K562 (cell line): ENCODE results near the gene NAXD. TPM values are rescaled to one million over a fixed set of nuclear protein-coding genes. Genes with fewer than 3 reads are reported as not detected.
"Not testable (repeated sequence)": the region's sequence is repeated elsewhere in the genome, so short reads cannot be mapped to it uniquely, and the experiment has no call there.

Experiments
- ATAC-seq: fragments of 200-7000 bp; cut with Tn5 transposase; 3 replicates; pipeline ENCODE4 v1.9.1; 2020; ENCODE audit warnings: moderate library complexity
- BruUV-seq: library from RNA; stranded (reverse); fragments of 400-500 nt; replicated peaks from 2 replicates; lab custom pipeline; 2021; lab: Mats Ljungman, UMichigan
- CTCF ChIA-PET: fragments of 300-600 bp; formaldehyde crosslinking; extraction: SDS; loops from one replicate; lab custom pipeline; 2021; ENCODE audit warnings: low intra/inter-chr PET ratio; lab: Yijun Ruan, JAX
- POLR2A ChIA-PET: fragments of 300-600, 350-650 bp; sonication (Branson Sonifier 250); formaldehyde crosslinking; extraction: SDS; loops from one replicate; lab custom pipeline; 2021; ENCODE audit warnings: antibody characterized with exemption, inconsistent platforms; lab: Yijun Ruan, JAX
- DNase-seq, 4 experiments: peaks; one replicate each; pipeline versions ENCODE4 v3.0.0 to v3.0.0-alpha.2; 2011 to 2018; ENCODE audit warnings: low spot score in 3 of 4, mixed read lengths in 3 of 4; ENCODE audit errors: extremely low read depth in 1 of 4
- FAIRE-seq: peaks from 2 replicates; lab custom pipeline; 2011; peaks lifted over from hg19 to GRCh38; lab: Jason Lieb, UNC
- H2AFZ ChIP-seq: 2 replicates; pipeline ENCODE4 v1.6.0; 2011; ENCODE audit warnings: low read depth, low read length, control low read depth, inconsistent platforms
- H3K27ac ChIP-seq: fragments of 200-600 bp; 3 replicates; pipeline ENCODE4 v1.8.0; 2011; ENCODE audit warnings: low read depth, mild to moderate bottlenecking, control low read depth, inconsistent platforms, low read length, moderate library complexity, mixed read lengths; ENCODE audit errors: extremely low read depth
- H3K27me3 ChIP-seq, 2 experiments: fragments of 300-600 bp in 1 of 2; 2 replicates in 1 of 2; 3 replicates in 1 of 2; pipeline versions ENCODE4 v1.6.0 to v1.8.0; 2011; ENCODE audit warnings: inconsistent platforms in 2 of 2, low read length in 2 of 2, mild to moderate bottlenecking in 1 of 2, mixed read lengths in 1 of 2, moderate library complexity in 1 of 2; ENCODE audit not compliant: control insufficient read depth in 2 of 2, insufficient read depth in 2 of 2
- H3K36me3 ChIP-seq: fragments of 300-600 bp; 3 replicates; pipeline ENCODE4 v1.8.0; 2011; ENCODE audit warnings: mild to moderate bottlenecking, low read length, inconsistent platforms; ENCODE audit not compliant: control insufficient read depth, insufficient read depth
- H3K4me1 ChIP-seq, 2 experiments: fragments of 200-600 bp in 1 of 2; replicated peaks in 1 of 2; 2 replicates in 1 of 2; 3 replicates in 1 of 2; pipeline versions ENCODE4 v1.5.1 to v1.8.0; 2011; ENCODE audit warnings: inconsistent platforms in 2 of 2, low read length in 2 of 2, mild to moderate bottlenecking in 1 of 2, mixed read lengths in 1 of 2, moderate library complexity in 1 of 2; ENCODE audit not compliant: control insufficient read depth in 2 of 2, insufficient read depth in 2 of 2
- H3K4me2 ChIP-seq: 2 replicates; pipeline ENCODE4 v1.6.1; 2011; ENCODE audit warnings: low read length, control low read depth, inconsistent platforms, mixed read lengths; ENCODE audit not compliant: insufficient read depth
- H3K4me3 ChIP-seq: fragments of 200-600 bp; sonication (generic), shearing (Covaris generic); 2 replicates; pipeline ENCODE4 v1.5.1; 2016; ENCODE audit warnings: control low read depth, inconsistent platforms
- H3K79me2 ChIP-seq: fragments of 200-600 bp; 3 replicates; pipeline ENCODE4 v1.8.0; 2011; ENCODE audit warnings: low read length, inconsistent platforms; ENCODE audit not compliant: control insufficient read depth, insufficient read depth
- H3K9ac ChIP-seq, 2 experiments: 2 replicates each; pipeline versions ENCODE4 v1.6.0 to v1.6.1; 2011; ENCODE audit warnings: low read depth in 2 of 2, low read length in 2 of 2, control low read depth in 1 of 2, inconsistent platforms in 1 of 2, mild to moderate bottlenecking in 1 of 2, mixed read lengths in 1 of 2; ENCODE audit not compliant: insufficient read depth in 1 of 2
- H3K9me1 ChIP-seq: one replicate; pipeline ENCODE4 v1.6.0; 2011; ENCODE audit warnings: inconsistent platforms, mild to moderate bottlenecking, low read length, moderate library complexity; ENCODE audit not compliant: control insufficient read depth, insufficient read depth
- H3K9me3 ChIP-seq: replicated peaks from 2 replicates; pipeline ENCODE4 v1.5.1; 2011; ENCODE audit warnings: low read depth, low read length, inconsistent platforms; ENCODE audit not compliant: control insufficient read depth, insufficient read depth
- H4K20me1 ChIP-seq: replicated peaks from 2 replicates; pipeline ENCODE4 v1.6.1; 2011; ENCODE audit warnings: low read length, inconsistent platforms, mixed read lengths; ENCODE audit not compliant: control insufficient read depth, insufficient read depth
- TAF1 ChIP-seq: IDR thresholded peaks from 2 replicates; pipeline ENCODE4 v1.6.1; 2011; ENCODE audit warnings: mild to moderate bottlenecking, low read length, moderate library complexity; ENCODE audit not compliant: insufficient read depth, control insufficient read depth, severe bottlenecking; ENCODE audit errors: extremely low read depth
- WGBS: fragments of 100-300 bp; shearing (Covaris generic); methylation state at CpG from one replicate; pipeline ENCODE4 v1.1.6; 2016; ENCODE audit warnings: low coverage, mixed read lengths; ENCODE audit not compliant: insufficient coverage; ENCODE audit errors: missing lambda C conversion rate; 5-methylcytosine and 5-hydroxymethylcytosine counted together
- in situ Hi-C: fragments of 300-500 bp; cut with MboI; formaldehyde crosslinking; loops from 4 replicates; pipeline ENCODE4 v1.15.0; 2018; ENCODE audit warnings: inconsistent platforms, mixed read lengths
- intact Hi-C: fragments of 100-400 bp; cut with micrococcal nuclease; formaldehyde crosslinking; loops from 2 replicates; pipeline ENCODE4 v1.14.2; 2022
- polyA plus RNA-seq, 8 experiments: library from polyadenylated mRNA; depleted of rRNA in 4 of 8; stranded (reverse) in 5 of 8; unstranded in 3 of 8; fragments of >200 nt; fragmentation: Nextera tagmentation in 2 of 8; fragmentation: Illumina TruSeq in 1 of 8; extraction: Ambion mirVana in 2 of 8; extraction: Trizol in 1 of 8; gene quantifications; 2 replicates each; pipeline versions ENCODE4 v1.2.1 to v1.2.3, GENCODE V29; 2011 to 2014; ENCODE audit warnings: inconsistent platforms in 1 of 8, missing spikeins in 1 of 8
- total RNA-seq, 7 experiments: library from RNA; depleted of rRNA in 6 of 7; stranded (reverse); fragments of >200 nt in 6 of 7; fragmentation: Illumina TruSeq in 2 of 7; extraction: Trizol in 2 of 7; gene quantifications; 2 replicates each; pipeline versions ENCODE4 v1.2.1 to v1.2.3, GENCODE V29; 2011 to 2021; ENCODE audit warnings: low replicate concordance in 1 of 7
- TF ChIP-seq, protein P1 (sequence below): sonication (generic); formaldehyde crosslinking; IDR thresholded peaks from 2 replicates; pipeline ENCODE4 v1.8.0; 2022; ENCODE audit warnings: missing genetic modification reagents, mild to moderate bottlenecking, borderline replicate concordance
- TF ChIP-seq, protein P2 (sequence below): sonication (generic); formaldehyde crosslinking; IDR thresholded peaks from 2 replicates; pipeline ENCODE4 v1.8.0; 2022; ENCODE audit warnings: missing genetic modification reagents, mild to moderate bottlenecking, moderate library complexity, borderline replicate concordance

The NAXD gene
- total and polyA plus RNA-seq, 9 of the 15 experiments (the other 6 are each of a cell fraction or from before 2014, with no cell fraction given), result 0.59 to 20.6 (median 13.0) TPM

DNA sequence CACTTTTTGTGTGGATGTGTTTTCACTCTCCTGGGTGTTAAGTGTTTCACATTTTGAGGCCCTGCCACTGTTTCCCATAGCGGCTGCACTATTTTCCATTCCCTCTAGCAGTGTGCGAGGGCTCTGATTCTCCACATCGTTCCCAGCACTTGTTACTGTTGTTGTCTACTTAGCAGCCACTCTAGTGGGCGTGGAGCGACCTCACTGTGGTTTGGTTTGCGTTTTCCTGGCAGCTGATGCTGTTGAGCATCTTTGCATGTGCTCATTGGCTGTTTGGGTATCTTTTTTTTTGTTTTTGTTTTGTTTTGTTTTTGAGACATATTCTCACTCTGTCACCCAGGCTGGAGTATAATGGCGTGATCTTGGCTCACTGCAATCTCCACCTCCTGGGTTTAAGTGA, 14.4 kb downstream of the NAXD start (continued):
- TF ChIP-seq, protein P1, sequence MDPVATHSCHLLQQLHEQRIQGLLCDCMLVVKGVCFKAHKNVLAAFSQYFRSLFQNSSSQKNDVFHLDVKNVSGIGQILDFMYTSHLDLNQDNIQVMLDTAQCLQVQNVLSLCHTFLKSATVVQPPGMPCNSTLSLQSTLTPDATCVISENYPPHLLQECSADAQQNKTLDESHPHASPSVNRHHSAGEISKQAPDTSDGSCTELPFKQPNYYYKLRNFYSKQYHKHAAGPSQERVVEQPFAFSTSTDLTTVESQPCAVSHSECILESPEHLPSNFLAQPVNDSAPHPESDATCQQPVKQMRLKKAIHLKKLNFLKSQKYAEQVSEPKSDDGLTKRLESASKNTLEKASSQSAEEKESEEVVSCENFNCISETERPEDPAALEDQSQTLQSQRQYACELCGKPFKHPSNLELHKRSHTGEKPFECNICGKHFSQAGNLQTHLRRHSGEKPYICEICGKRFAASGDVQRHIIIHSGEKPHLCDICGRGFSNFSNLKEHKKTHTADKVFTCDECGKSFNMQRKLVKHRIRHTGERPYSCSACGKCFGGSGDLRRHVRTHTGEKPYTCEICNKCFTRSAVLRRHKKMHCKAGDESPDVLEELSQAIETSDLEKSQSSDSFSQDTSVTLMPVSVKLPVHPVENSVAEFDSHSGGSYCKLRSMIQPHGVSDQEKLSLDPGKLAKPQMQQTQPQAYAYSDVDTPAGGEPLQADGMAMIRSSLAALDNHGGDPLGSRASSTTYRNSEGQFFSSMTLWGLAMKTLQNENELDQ (CRISPR knock-in tag), result no peak

DNA sequence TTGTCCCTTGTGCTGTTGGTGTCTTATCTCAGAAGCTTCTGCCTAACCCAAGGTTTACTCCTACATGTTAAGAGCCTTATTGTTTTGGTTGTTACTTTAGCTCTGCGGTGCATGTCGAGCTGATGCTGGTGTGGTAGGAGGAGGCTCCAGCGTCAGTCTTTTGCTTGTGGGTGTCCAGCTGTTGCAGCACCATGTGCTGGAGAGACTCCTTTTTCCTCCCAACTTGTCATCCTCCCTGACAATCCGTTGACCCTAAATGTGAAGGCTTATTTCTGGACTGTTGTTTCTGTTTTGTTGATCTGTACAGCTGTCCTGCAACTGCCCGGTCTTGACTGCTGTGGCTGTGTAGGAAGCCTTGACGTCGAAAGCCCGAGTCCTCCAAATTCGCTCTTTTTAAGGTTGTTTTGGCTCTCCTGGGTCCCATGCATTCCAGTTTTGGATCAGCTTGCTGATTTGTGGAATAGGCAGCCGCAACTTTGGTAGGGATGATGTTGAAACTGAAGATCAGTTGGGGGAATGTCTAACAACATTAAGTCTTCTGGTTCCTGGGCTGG, 15.3 kb downstream of the NAXD start:
- FAIRE-seq, result peak; percentile 42
- no TSS peak for BruUV-seq
- WGBS, result 83% methylated on average over 10 of the region's 10 CpGs

DNA sequence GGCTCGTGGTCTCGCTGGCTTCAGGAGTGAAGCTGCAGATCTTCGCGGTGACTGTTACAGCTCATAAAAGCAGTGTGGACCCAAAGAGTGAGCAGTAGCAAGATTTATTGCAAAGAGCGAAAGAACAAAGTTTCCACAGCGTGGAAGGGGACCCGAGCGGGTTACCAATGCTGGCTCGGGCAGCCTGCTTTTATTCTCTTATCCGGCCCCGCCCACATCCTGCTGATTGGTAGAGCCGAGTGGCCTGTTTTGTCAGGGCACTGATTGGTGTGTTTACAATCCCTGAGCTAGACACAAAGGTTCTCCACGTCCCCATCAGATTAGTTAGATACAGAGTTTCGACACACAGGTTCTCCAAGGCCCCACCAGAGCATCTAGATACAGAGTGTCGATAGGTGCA, 16.9 kb downstream of the NAXD start:
- H3K9ac ChIP-seq, intact Hi-C loops, H3K27me3 ChIP-seq, ATAC-seq, H3K27ac ChIP-seq, H4K20me1 ChIP-seq, H3K9me3 ChIP-seq, H3K9me1 ChIP-seq, POLR2A ChIA-PET, BruUV-seq, H3K4me1 ChIP-seq, DNase-seq, H2AFZ ChIP-seq, H3K4me2 ChIP-seq, FAIRE-seq, H3K4me3 ChIP-seq, in situ Hi-C loops, CTCF ChIA-PET: not testable (repeated sequence)
- H3K36me3 ChIP-seq, result peaks cover 60% of the 10 kb centered on the region; the same call in 2 of the 3 replicates
- H3K79me2 ChIP-seq, result peaks cover 23% of the 10 kb centered on the region
- 90% methylated on average over 3 of the region's 15 CpGs for WGBS

More for the DNA sequence above, 15.3 kb downstream of the NAXD start:
- no peaks in the 10 kb centered on the region for H3K27me3 ChIP-seq
- no peak overlapping the region for H3K27ac ChIP-seq
- H3K9me1 ChIP-seq, result no peaks in the 10 kb centered on the region
- no peak overlapping the region for H3K4me3 ChIP-seq
- H3K36me3 ChIP-seq, result peaks cover 44% of the 10 kb centered on the region; the same call in 2 of the 3 replicates
- H4K20me1 ChIP-seq, result no peaks in the 10 kb centered on the region
- intact Hi-C loops, result no loop called here
- in situ Hi-C loops, result no loop called here
- no peaks in the 10 kb centered on the region for H3K9me3 ChIP-seq
- H3K9ac ChIP-seq, result no peak overlapping the region
- TF ChIP-seq TAF1, result no peak
- TF ChIP-seq, protein P2, sequence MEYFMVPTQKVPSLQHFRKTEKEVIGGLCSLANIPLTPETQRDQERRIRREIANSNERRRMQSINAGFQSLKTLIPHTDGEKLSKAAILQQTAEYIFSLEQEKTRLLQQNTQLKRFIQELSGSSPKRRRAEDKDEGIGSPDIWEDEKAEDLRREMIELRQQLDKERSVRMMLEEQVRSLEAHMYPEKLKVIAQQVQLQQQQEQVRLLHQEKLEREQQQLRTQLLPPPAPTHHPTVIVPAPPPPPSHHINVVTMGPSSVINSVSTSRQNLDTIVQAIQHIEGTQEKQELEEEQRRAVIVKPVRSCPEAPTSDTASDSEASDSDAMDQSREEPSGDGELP, result peak; percentile 34; the same call in 1 of the 2 replicates
- DNase-seq (no peak), ATAC-seq (no peak)
- H2AFZ ChIP-seq, result no peak overlapping the region
- H3K79me2 ChIP-seq, result peaks cover 23% of the 10 kb centered on the region
- ChIA-PET POLR2A (interaction anchor here (0.6 kb wide), 1 partner anchor 32 kb away, joined by 4 read pairs; no protein-coding TSS in a partner anchor), CTCF (no interaction called here)
- no peak overlapping the region for H3K4me2 ChIP-seq
- H3K4me1 ChIP-seq, result peaks cover 0 to 8% of the 10 kb centered on the region in 2 experiments; a peak in 2 of 5 replicates
